GM23248 (cell line): ENCODE results near the gene ZNF534.

Experiments
- EZH2 ChIP-seq: fragments of 200-600 bp; sonication (generic); IDR thresholded peaks from 2 replicates; pipeline ENCODE4 v1.6.1; 2018; ENCODE audit warnings: antibody characterized with exemption, mild to moderate bottlenecking; ENCODE audit not compliant: insufficient read depth, poor library complexity, severe bottlenecking
- EZH2phosphoT487 ChIP-seq: fragments of 200-600 bp; sonication (generic); IDR thresholded peaks from 2 replicates; pipeline ENCODE4 v1.6.1; 2018; ENCODE audit warnings: antibody characterized with exemption, moderate library complexity, mild to moderate bottlenecking, low read depth; ENCODE audit not compliant: insufficient read depth

DNA sequence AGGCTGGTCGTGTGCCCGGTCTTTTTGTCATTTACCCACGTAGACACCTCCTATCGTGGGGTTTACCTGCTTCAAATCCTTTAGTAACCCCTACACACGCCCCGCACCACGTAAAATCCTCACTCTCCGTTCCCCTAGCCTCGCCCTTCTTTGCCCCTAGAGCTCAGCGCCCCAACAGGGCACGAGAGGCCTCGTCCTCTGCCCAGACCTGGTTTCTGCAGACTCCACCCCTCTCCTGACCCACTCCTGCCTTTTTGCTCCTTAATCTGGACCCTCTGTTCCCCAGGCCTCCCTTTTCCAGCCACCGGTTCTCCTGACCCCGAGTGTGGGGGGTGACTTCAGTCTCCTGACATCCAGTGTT is 30.9 kb upstream of the ZNF534 start:
- TF ChIP-seq EZH2 = no peak
- no peak for TF ChIP-seq EZH2phosphoT487
